Heart left ventricle (tissue), 16 donors: ENCODE measurements around the gene USP7. TPM values are rescaled to one million over a fixed set of nuclear protein-coding genes. Genes with fewer than 3 reads are reported as not detected.
A peak's percentile ranks its signal among the peaks of the same experiment; 100 is the strongest.

ENCODE experiments used
- ATAC-seq, 4 donors: fragments of 200-7000 bp; cut with Tn5 transposase; one replicate each; pipeline ENCODE4 v1.9.1; 2020 to 2022; ENCODE audit warnings: moderate library complexity in 4 of 4, mild to moderate bottlenecking in 3 of 4, moderate number of reproducible peaks in 1 of 4
- DNase-seq, 5 donors: peaks; one replicate each; pipeline ENCODE4 v3.0.0-alpha.2; 2020
- H3K27ac ChIP-seq, 12 donors: fragments of 200-600 bp; sonication (generic) in 4 of 12; one replicate each; pipeline versions ENCODE4 v1.5.0 to v1.8.0; 2016 to 2022; ENCODE audit warnings: mild to moderate bottlenecking in 2 of 12
- H3K27me3 ChIP-seq, 9 donors: fragments of 200-600 bp; sonication (generic) in 2 of 9; one replicate each; pipeline versions ENCODE4 v1.5.1 to v1.8.0; 2016 to 2022; ENCODE audit warnings: mild to moderate bottlenecking in 3 of 9
- H3K36me3 ChIP-seq, 9 donors: fragments of 200-600 bp; sonication (generic) in 2 of 9; one replicate each; pipeline versions ENCODE4 v1.5.0 to v1.8.0; 2018 to 2022; ENCODE audit warnings: mild to moderate bottlenecking in 2 of 9
- H3K4me1 ChIP-seq, 12 donors: fragments of 200-600 bp; sonication (generic) in 4 of 12; one replicate each; pipeline versions ENCODE4 v1.5.0 to v1.8.0; 2016 to 2022; ENCODE audit warnings: mild to moderate bottlenecking in 3 of 12
- H3K4me3 ChIP-seq, 12 donors: fragments of 200-600 bp; sonication (generic) in 4 of 12; one replicate each; pipeline versions ENCODE4 v1.5.0 to v1.8.0; 2017 to 2022; ENCODE audit warnings: mild to moderate bottlenecking in 9 of 12, moderate library complexity in 4 of 12
- H3K9me3 ChIP-seq, 12 donors: fragments of 200-600 bp; sonication (generic) in 4 of 12; one replicate each; pipeline versions ENCODE4 v1.5.0 to v1.8.0; 2016 to 2022; ENCODE audit warnings: mild to moderate bottlenecking in 1 of 12
- POLR2A ChIP-seq, 2 donors: fragments of 450-650 bp; IDR thresholded peaks; one replicate each; pipeline ENCODE4 v1.6.1; 2017; ENCODE audit warnings: antibody characterized with exemption in 2 of 2, mild to moderate bottlenecking in 2 of 2, moderate library complexity in 2 of 2
- WGBS, 4 donors: extraction: QIAGEN DNeasy Blood & Tissue Kit in 2 of 4; methylation state at CpG; one replicate each; pipeline versions ENCODE4 v1.1.5 to v1.1.7; 2013 to 2018; 5-methylcytosine and 5-hydroxymethylcytosine counted together
- intact Hi-C, 10 donors: fragments of 100-400 bp; cut with DNase I; formaldehyde crosslinking; loops; one replicate each; pipeline versions ENCODE4 v1.11.1 to v1.14.2; 2022
- polyA plus RNA-seq, 2 donors: library from polyadenylated mRNA; stranded (reverse); fragments of 200-250 nt; gene quantifications; one replicate each; pipeline ENCODE4 v1.2.3, GENCODE V29; 2013
- total RNA-seq, 9 donors: library from RNA; depleted of rRNA in 2 of 9; stranded (reverse); fragments of >200 nt in 2 of 9; fragmentation: NEBNext Ultra II Directional in 3 of 9; extraction: Animal tissue kit (Norgen Biotek cat#: 25700) in 3 of 9; gene quantifications; one replicate each; pipeline versions ENCODE4 v1.1.0 to v1.2.4, GENCODE V29; 2016 to 2023
- TF ChIP-seq, protein P1 (sequence below), 12 donors: fragments of 200-600 bp; sonication (generic) in 4 of 12; IDR thresholded peaks; one replicate each; pipeline versions ENCODE4 v1.5.0 to v1.8.0; 2018 to 2022; ENCODE audit warnings: antibody characterized with exemption in 12 of 12, mild to moderate bottlenecking in 5 of 12
- donor health status: ischemic (EF 13 %, LVEDD 7.1; RV severe dilation, severe dysfunction).
- donor health status: healthy with polysubstance abuse.
- donor health status: DM: no; HTN: yes; CAD: no.
- donor health status: DM: no; HTN: no; CAD: no.
- donor health status: ischemic (EF 25% LVEDD 6.9; RV normal size, moderate dysfunction).
- donor health status: ischemic (EF 25% LVEDD 5.7; RV mildly dilated, moderate dysfunction).
- donor health status: healthy.
- donor health status: DM: yes; HTN: yes; CAD: no.
- donor health status: ischemic (EF 35%, LVEDD 5.7; RV mildly dilated, moderate dysfunction).
- donor health status: nonischemic (EF 11% LVEDD 7.7; RV severe dilation, severe dysfunction).
- donor health status: DM: yes; HTN: yes; CAD: no.
- donor health status: PGD.
- donor health status: ischemic (EF 29% LVEDD 5.4; RV normal size, mild dysfunction).
- donor health status: nonischemic (EF 23%, LVEDD 6.1; RV moderate dilation, normal function).

The USP7 gene
- total and polyA plus RNA-seq, 11 donors = 20.3 to 86.5 (median 66.2) TPM

DNA sequence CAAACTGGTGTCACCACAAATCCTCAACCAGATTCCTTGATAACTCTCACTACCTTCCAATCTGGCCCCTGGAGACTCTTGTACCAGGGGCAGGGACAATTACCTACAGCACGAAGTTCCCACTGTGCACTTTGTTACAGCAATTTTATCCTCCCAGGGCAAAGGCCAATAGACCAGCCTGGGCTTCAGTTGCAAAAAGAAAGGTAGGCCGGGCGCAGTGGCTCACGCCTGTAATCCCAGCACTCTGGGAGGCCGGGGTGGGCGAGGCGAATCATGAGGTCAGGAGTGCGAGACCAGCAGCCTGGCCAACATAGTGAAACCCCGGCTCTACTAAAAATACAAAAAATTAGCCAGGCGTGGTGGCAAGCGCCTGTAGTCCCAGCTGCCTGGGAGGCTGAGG, 36.9 kb downstream of the USP7 start:
- no peak for ATAC-seq
- TF ChIP-seq POLR2A (IDR thresholded peaks at IDR 0.05) = no peak
- TF ChIP-seq, protein P1, sequence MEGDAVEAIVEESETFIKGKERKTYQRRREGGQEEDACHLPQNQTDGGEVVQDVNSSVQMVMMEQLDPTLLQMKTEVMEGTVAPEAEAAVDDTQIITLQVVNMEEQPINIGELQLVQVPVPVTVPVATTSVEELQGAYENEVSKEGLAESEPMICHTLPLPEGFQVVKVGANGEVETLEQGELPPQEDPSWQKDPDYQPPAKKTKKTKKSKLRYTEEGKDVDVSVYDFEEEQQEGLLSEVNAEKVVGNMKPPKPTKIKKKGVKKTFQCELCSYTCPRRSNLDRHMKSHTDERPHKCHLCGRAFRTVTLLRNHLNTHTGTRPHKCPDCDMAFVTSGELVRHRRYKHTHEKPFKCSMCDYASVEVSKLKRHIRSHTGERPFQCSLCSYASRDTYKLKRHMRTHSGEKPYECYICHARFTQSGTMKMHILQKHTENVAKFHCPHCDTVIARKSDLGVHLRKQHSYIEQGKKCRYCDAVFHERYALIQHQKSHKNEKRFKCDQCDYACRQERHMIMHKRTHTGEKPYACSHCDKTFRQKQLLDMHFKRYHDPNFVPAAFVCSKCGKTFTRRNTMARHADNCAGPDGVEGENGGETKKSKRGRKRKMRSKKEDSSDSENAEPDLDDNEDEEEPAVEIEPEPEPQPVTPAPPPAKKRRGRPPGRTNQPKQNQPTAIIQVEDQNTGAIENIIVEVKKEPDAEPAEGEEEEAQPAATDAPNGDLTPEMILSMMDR (IDR thresholded peaks at IDR 0.05) = no peak
- DNase-seq = no peak
- H3K36me3 ChIP-seq = peaks cover 0 to 61% (median 42%) of the 10 kb centered on the region in 9 donors
- WGBS, 4 donors = 91 to 99% (median 97%) methylated on average over 11 of the region's 11 CpGs
- peaks cover 0 to 38% (median 18%) of the 10 kb centered on the region in 12 donors for H3K4me1 ChIP-seq
- H3K4me3 ChIP-seq = no peak overlapping the region
- H3K27me3 ChIP-seq = no peaks in the 10 kb centered on the region
- no peaks in the 10 kb centered on the region for H3K9me3 ChIP-seq
- no peak overlapping the region for H3K27ac ChIP-seq
- intact Hi-C loops = loop anchor here in 2 of 10 donors (5.0 to 10.0 kb wide), 2 partner anchors 35 to 78 kb away; partner anchors contain the start of gene USP7 (in 1 of the 2)

DNA sequence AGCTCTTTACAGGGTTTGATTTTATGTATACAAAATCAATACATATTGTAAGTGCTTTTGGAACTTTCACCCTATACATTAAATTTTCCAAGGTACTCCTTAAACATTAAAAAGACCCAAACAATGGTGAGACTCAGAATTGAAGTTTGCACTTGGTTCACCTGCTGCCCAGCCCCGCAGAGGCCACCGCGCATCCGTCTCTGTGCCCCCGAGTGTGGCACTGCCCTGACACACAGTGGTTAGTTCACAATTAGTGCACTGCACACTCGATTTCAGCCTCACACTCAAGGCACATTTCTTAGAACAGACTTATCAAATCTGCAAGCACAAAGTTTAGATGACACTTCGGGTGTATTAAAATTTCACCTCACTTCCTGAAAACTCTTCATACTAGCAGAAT, 38.3 kb downstream of the USP7 start:
- Histone ChIP-seq H3K27me3 (no peaks in the 10 kb centered on the region), H3K27ac (no peak overlapping the region), H3K36me3 (peaks cover 0 to 75% (median 56%) of the 10 kb centered on the region in 9 donors), H3K4me1 (peaks cover 0 to 29% (median 14%) of the 10 kb centered on the region in 12 donors), H3K9me3 (no peaks in the 10 kb centered on the region), H3K4me3 (no peak overlapping the region)
- TF ChIP-seq, protein P1 (IDR thresholded peaks at IDR 0.05) = no peak
- no peak for TF ChIP-seq POLR2A (IDR thresholded peaks at IDR 0.05)
- intact Hi-C loops = loop anchor here in 2 of 10 donors (5.0 to 10.0 kb wide), 2 partner anchors 37 to 79 kb away; partner anchors contain the start of gene USP7 (in 1 of the 2)
- 94 to 98% (median 95%) methylated on average over 7 of the region's 7 CpGs for WGBS, 4 donors
- no peak for ATAC-seq
- no peak for DNase-seq

DNA sequence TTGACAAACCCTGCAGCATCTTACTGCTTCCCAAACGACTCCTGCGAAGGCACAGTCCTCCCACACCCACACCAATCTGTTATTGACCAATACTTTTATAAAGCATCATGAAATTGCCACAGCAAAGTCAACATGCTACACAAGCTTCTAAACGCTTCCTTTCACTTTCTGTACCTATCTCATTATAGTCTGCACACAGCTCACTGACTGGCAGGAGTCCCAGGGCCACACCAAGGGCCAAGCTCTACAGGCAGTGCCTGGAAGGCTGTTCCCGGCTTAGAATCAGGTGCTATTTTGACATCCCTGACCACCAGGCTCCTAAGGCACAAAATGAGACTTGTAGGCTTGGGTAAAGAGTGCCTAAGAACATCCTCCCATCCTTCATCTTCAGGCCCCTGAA, 39.5 kb downstream of the USP7 start:
- WGBS, 4 donors = 55 to 69% (median 61%) methylated on average over 4 of the region's 4 CpGs
- peak in 4 of 5 donors; percentile 25 to 72 (median 58) for DNase-seq

DNA sequence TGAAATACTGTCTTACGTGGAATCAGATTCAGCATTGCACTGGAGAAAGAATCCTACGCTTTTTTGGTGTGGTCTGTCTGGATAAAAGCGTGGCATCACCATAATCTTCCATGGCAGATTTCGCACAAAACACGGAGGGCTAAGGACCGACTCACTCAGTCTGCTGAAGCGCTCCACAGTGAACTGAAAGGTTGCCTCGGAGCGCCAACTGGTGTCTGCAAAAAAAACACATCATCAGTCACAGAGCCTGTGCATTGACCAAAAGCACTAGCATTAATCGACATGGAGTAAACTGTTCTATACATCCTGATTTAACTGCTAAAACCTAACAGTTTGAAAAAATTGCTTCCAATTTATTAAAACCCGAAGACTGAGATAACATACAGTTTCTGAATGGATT, 40.5 kb downstream of the USP7 start:
- no peak for ATAC-seq
- DNase-seq = no peak
- TF ChIP-seq POLR2A (IDR thresholded peaks at IDR 0.05) = no peak
- TF ChIP-seq, protein P1 (IDR thresholded peaks at IDR 0.05) = no peak
- H3K27ac ChIP-seq = no peak overlapping the region
- no peaks in the 10 kb centered on the region for H3K9me3 ChIP-seq
- WGBS, 4 donors = 80 to 87% (median 82%) methylated on average over 11 of the region's 11 CpGs
- H3K27me3 ChIP-seq = no peaks in the 10 kb centered on the region
- no peak overlapping the region for H3K4me3 ChIP-seq
- intact Hi-C loops = loop anchor here in 2 of 10 donors (5.0 to 10.0 kb wide), 2 partner anchors 39 to 82 kb away; partner anchors contain the start of gene USP7 (in 1 of the 2)
- H3K36me3 ChIP-seq = peaks cover 0 to 78% (median 59%) of the 10 kb centered on the region in 9 donors
- H3K4me1 ChIP-seq = peaks cover 0 to 19% (median 13%) of the 10 kb centered on the region in 12 donors

More for the DNA sequence above, 39.5 kb downstream of the USP7 start:
- H3K36me3 ChIP-seq = peaks cover 0 to 78% (median 59%) of the 10 kb centered on the region in 9 donors
- peaks cover 0 to 26% (median 14%) of the 10 kb centered on the region in 12 donors for H3K4me1 ChIP-seq
- no peaks in the 10 kb centered on the region for H3K9me3 ChIP-seq
- no peak overlapping the region for H3K27ac ChIP-seq
- intact Hi-C loops = loop anchor here in 2 of 10 donors (5.0 to 10.0 kb wide), 2 partner anchors 38 to 81 kb away; partner anchors contain the start of gene USP7 (in 1 of the 2)
- peak; percentile 49 to 87 (median 85) for ATAC-seq
- TF ChIP-seq POLR2A (IDR thresholded peaks at IDR 0.05) = no peak
- no peaks in the 10 kb centered on the region for H3K27me3 ChIP-seq
- H3K4me3 ChIP-seq = no peak overlapping the region
